Cortex of kidney (tissue), 1 donor: Measurements from ENCODE around the gene TSPAN3.

Source experiments
- DNase-seq: peaks from one replicate; lab custom pipeline; 2025; lab: John Stamatoyannopoulos, UW

Gene TSPAN3

DNA sequence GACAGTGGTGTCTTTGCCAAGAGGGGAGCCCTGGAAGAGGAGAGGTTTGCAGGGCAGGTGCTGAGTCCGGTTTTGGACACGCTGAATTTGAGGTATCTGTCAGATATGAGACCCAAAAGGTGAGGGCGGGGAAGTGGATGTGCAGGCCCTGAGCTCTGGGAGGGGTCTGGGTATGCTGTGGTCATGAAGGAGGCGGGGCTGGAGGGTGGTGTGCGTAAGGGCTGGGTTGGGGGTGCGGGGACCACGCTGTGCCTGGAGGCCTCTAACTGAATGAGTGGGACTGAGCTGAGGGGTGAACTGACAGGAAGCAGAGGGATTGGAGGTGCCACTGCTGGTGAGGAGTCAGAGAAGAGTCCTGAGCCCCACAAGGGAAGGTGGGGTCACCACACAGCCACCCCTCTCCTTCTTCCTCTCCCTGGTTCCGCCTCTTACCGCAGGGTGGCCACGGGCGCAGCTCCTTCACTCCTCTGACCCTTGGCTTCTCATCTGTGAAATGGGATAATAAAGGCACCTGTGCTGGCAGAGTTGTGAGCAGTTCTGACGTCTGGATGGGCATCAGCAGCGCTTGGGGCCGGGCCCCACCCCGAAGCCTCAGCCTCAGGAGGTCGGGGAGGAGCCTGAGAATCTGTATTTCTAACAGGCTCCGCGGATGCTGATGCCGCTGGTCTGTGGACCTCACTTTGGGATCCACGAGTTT, 47.2 kb downstream of the TSPAN3 start:
- DNase-seq, result no peak

DNA sequence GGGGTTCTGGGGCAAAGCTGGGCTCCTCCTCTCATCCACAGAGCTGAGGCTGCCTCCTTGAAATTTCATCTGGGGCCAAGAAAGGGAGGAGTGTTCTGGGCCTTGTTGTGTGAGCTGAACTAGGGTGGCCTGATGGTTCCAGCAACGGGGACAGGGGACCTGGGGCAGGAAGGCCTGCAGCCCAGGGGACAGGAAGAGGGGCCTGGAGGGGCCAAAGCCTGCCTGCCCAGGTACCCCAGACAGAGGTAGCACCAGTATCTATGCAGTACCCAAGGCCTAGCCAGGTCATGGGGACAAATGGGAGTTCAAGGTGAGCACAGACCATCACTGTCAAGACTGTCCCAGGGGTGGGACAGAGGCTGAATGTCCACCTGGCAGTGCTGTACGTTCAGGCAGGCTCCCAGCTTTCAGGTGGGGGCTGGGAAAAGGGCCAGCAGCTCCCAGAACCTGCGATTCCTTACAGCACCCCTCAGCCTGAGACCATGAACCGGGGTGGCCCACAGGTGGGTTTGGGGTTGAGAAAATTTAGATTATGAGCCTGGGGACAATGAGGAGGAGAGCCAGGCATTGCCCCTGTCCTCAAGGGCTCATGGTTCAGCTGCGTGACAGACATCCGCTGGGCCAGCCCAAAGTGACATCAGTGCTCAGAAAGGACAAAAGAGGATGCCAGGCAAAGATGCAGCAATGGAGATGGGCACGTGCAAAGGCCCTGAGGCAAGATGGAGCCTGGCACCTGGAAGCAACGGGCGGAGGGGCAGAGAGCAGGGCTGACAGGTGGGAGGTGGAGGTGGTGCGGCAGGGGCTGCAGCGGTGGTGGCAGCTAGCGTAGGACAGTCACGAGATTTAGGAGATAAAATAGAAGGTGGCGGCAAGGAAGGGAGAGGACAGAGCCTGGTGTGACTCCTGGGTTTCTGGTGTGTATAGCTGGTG, 48.0 kb downstream of the TSPAN3 start:
- DNase-seq, result no peak

DNA sequence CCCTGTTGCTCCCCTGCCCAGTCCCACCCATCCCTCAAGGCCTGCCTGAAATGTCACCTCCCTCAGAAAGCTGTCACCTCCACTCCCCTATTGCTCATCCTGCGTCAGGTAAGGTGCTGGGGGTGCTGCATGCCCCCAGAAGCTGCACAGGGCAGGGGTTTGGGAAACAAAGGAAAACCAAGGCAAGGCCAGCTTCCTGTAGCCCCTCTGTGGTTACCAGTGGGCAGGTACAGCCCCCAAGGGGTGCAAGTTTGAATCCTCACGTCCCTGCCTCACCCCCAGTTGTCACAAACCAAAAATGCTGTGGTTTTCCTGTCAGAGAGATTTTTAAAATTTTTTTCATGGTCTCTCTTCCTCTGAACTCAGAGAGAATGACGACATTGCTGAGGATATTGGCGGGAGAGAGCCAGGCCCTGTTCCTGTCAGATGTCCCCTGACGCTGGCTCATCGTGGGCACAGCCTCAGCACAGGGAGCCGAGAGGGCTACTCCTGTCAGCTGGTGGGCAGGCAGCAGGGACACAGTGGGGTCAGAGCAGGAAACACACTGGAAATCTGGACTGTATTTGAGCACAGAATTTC, 49.0 kb downstream of the TSPAN3 start:
- DNase-seq, result no peak

DNA sequence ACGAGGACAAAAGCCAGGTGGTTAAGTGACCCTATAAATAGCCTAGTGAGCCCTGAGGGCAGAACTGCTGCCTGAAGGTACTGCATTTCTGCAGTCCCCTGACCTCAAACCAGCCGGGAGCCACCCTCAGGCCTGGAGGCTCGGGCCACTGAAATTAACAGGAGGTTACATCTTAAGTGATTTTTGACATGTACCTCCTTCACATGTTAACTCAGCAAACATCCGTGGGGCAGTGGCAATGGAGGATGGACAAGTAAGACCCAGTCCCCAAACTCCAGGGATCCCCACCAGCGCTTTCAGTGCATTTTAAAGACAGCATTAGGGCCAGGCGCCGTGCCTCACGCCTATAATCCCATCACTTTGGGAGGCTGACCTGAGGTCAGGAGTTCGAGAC, 49.8 kb downstream of the TSPAN3 start:
- DNase-seq, result no peak

DNA sequence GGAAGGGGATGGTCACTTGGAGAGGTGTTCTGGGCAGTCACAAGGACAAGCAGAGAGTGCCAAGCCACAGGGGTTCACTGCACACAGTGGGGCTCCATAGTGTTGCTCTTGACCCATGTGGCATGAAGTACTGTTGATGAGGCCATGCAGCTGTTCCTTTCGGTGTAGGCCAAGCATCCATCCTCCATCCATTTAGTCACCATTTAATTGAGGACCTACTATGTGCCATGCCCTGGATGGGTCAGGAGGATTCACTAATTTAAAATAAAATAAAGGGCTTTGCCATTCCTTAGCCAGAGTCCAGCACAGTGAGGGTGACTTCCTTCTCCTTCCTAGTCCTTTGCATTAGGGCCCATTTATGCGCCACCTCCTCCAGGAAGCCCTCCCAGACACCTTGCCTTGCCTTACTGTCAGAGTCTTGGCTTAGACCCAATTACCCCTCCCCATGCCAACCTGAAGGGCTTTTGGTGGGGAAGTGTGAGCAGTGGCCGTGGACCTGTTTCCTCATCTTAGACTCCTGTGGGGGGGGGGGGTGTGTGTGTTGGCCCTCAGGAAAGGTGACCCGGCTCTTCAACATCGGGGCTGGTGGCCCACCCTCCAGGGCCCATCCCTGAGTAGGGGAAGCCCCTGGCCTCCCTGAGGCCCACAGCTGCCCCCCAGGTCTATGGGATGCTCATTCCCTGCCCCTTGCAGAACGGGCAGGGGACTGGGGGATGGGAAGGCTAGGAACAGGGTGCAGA, 50.4 kb downstream of the TSPAN3 start:
- DNase-seq, result no peak

DNA sequence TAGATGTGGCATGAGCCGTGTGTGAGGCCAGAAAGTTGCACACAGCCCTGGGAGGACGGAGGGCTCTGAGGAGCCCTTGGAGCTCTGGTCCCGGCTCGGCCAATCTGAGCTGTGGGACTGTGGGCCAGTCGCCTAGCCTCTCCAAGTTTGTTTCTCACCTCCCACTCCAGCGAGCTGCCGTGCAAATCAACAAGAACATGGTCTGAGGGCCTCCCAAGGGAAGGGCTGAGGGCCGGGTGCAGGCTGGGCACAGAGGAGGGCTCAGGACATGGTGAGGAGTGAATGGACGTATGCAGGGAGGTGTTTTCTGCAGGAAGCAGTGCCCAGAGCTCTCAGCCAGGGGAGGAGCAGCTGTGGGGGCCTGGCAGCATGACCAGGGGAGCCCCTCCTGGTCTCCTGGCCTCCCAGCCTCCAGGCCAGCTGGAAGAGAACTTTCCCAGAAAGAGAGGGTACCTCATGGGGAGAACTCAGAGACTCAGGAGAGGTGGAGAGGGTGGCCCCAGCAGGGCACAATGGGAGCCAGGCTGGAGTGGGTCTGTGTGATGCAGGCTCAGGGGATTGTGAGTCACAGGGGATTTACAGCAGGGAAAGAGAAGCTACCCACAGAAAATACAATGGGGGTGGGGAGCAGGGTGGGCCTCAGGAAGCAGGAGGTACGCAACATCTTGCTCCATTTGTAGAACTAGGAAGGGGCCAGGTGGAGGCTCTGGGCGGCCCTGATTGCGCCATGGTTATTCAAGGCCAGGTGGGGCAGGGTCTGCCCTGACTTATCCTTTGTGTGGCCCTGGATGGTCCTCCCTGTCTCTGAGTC, 51.2 kb downstream of the TSPAN3 start:
- DNase-seq, result no peak

DNA sequence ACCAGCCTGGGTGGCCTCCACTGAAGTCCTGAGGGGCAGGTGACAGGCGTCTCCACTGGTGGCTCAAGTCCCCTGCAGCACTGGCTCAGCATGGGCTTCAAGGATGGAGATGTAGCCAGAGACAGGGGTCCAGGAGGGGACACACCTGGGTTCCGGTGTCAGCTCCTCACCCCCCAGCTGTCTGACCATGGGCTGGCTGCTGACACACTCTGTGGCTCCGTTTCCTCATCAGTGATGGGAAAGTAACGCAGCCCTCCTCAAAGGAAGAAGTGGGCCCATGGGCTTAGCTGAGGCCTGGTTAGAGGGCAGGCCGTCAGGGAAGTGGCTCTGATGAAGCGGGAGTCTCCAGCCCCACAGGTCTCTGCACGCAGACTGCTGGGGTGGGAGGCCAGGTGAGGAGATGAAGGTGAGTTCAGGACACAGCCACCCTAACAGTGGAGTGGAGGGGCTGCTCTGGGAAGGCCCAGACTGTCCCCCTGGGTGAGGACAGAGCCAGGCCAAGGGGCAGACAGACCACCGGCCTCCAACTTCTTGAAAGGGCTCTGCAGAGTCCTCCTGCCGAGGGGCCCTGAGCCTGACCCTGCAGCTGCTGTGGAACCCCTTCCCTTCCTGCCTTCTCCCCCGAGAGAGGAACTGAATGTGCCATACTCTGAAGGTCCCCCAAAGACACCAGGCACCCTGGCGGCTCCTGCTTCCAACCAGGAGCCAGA, 52.0 kb downstream of the TSPAN3 start:
- no peak for DNase-seq

DNA sequence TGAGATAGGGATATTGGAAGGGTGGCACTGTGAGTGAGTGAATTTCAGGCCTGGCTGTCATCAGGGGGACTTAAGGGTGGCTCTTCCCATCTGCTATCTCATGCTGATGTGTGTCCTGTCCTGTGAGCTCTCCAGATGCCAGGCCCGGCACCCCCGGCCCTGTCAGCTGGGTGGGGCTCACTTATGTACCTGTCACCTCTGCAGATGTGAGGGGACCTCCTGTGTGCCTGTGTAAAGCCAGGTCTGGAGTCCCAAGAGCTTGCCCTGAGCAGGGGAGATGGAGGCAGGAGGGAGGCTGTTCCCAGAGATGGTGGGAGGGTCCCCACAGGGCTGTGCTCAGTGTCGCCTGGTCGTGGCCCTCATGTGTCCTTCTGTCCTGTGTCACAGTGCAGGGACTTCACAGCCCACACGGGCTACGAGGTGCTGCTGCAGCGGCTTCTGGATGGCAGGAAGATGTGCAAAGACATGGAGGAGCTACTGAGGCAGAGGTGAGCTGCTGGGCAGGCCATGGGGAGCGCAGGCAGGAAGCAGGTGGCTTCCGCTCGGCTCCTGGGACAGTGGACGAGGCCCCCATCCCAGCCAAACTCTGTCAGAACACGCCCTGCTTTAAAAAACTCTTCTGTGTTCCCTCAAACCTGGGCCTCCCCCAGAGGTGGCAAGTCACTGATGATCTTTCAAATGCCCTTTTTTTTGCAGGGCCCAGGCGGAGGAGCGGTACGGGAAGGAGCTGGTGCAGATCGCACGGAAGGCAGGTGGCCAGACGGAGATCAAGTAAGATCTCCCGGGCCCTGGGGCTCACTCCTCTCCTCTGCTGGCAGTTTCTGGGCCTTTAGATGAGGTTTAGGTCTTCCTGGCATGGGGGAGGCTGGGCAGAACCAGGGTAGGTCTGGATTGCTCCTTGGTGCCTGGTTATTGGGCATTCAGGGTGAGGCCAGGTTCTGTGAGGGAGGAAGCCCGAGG, 52.9 kb downstream of the TSPAN3 start:
- no peak for DNase-seq

DNA sequence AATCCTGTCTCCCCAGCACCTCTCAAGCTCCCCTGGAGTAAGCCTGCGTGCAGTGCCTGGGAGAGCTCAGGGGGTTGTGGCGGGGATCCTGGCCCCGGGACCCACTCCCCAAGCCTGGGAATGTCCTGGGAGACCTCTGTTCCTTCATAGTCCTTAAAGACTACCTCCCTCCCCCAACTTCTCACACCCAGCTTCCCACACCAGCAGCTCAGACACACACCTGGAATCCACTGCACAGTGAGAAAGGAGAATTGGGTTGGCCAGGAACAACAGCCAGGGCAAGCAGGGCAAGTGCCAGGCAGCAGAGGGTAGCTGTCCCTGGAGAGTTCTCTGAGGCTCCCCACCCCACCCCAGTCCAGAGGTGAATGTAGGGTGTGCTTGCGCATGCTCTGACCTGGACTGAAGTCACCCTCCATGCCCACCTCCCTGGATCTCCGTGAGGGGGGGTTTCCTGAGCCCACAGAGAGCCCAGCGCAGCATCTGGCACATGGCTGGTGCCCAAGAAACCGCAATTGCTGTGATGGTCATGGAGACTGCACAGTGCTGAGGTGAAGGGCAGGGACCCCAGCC, 53.7 kb downstream of the TSPAN3 start:
- no peak for DNase-seq

DNA sequence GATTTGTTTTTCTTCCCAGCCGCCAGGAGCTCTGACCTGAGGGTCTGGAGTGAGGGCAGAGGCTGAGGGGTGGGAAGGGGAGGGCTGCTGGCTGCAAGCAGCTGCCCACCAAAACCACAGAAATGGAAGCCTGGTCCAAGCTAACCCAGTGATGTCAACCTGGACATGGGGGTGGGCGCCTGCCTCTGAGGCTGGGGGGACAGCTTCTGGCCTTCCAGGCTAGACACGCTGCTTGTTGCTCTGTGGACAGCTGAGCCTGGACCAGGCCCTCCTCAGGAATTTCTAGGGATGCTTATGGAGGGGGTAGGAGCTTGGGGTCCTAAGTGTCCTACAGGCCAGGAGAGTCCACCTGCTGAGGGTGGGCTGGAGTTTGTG, 54.6 kb downstream of the TSPAN3 start:
- no peak for DNase-seq

DNA sequence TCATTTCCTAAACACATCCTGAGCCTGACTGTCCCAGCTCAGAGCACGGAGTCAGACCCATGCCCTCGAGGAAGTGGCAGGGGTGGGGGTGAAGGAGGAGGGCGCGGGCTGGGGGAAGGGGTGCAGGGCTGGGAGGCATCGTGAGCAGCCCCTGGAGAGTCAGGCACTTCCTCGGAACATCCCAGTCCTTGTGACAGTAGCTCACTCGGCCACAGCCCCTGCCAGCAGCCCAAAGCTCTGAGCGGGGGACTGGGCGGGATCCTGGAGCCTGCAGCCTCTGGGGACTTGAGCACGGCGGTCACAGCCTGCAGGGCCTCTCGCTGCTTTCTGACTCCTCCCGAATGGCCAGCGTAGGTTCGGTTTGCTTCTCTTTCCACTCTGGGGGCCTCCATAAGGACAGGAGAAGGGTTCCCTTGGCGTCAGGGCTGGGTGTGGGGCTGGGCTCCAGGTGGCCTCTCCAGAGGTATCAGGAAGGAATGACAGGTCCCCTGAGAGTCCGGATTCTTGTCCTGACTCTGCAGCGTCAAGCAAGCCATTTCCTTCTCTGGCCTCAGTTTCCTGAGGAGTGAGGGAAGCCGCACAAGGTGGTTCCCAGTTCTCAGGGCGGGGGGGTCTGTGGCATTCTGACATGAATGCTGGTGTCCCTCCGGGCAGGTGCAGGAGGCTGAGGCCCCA, 55.1 kb downstream of the TSPAN3 start:
- no peak for DNase-seq

DNA sequence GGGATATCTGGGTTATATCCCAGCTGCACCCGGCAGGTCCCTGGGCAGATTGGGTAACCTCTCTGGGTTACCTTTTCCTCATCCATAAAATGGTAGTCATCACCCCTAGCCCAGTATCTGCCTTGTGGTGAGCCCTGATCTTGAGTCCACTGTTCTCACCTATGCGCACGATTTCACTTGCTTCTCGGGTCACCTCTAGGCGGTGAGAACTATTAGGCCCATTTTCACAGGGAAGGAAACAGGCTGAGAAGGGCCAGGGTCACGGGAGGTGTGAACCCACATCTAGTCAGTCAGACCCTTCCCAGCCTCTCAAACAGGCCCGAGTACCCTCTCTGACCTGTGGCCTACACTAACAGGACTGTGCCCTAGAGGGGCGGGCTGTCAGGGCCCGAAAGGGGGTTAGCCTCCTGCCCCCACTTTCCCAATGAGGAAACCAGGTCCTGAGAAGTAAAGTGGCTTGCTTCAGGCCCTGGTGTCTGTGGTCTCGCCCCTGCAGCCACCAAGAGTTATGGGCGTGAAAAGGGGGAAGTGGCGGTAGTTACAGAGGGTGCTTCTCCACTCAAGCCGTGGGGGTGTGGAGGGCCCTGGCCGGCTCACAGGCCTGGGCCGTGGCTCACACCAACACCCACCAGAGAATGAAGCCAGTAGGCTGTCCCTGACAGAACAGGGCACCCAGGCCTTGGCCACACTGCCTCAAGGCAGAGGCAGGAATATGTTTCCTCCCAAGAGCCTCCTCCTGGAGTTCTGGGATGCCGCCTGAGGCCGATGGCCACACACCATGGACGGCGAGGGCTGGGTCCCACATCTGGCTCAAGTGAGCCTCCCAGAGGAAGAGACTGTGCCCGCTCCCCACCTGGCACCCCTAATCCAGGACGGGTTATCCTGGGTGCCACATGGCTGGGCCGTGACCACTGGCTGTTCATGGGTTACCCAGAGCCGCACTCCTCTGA, 56.5 kb downstream of the TSPAN3 start:
- no peak for DNase-seq

DNA sequence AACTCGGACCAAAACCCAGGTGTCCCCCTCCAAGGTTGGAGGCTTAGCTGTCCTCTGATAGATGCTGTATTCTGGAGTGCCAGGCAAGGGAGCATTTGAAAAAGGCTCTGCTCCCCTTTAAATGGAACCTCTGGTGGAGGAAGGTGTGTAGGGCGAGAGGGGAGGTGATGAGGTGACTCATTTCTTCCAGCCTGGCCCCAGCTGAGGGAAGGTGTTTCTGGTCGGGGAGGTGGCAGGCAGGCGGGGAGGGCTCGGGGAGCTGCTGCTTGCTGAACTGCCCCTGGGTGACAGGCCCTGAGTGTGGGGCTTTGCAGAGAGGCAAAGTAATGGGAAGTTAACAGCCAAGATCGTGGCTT, 57.2 kb downstream of the TSPAN3 start:
- no peak for DNase-seq

DNA sequence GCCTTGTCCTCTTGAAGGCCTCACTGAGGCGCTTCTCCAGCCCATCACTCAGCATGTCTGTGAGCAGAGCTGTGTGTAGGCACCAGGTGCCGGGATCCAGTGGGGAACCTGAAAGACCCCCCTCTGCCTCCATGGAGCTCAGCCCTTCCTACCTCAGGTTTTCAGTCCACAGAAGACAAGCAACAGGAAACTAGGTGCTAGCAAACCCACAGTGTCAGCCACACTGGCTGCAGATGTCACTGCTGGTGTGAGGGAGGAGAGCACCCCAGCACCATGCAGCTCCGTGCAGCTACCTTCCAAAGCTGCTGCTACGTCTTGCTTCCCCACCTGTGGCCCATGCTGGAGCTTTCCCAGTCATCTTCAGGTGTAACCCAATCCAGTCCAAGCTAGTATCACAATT, 58.0 kb downstream of the TSPAN3 start:
- no peak for DNase-seq

DNA sequence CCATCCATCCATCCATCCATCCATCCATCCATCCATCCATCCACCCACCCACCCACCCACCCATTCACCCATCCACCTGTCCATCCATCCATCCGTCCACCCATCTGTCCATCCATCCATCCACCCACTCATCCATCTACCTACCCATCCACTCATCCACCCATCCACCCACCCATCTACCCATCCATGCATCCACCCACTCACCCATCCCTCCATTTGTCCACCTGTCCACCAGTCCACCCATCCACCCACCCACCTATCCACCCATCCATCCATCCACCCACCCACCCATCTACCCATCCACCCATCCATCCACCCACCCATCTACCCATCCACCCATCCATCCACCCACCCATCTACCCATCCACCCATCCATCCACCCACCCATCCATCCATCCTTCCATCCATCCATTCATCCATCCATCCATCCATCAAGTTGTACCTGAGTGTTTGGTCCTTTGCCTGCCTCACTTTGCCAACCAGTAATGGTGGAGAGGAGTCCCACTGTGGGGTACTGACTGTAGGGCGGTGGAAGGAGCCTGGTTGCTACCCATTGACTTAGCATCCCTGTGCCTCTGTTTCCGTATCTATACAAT, 58.7 kb downstream of the TSPAN3 start:
- no peak for DNase-seq

DNA sequence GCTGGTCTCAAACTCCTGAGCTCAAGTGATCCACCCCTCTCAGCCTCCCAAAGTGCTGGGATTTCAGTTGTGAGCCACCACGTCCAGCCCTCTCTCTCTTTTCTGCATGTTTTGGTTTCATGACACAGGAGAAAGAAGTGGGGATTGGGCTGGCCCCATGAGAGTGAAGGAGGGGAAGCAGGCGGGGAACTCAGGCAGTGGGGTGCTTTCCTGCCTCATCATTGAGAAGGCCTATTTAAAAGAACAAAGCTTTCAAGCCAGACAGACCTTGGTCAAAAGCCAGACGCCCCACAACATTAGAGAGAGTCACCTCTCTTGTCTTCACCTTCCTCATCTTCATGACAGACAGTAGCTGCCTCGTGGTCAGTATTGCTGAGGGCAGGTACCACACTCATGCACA, 60.1 kb downstream of the TSPAN3 start:
- no peak for DNase-seq

DNA sequence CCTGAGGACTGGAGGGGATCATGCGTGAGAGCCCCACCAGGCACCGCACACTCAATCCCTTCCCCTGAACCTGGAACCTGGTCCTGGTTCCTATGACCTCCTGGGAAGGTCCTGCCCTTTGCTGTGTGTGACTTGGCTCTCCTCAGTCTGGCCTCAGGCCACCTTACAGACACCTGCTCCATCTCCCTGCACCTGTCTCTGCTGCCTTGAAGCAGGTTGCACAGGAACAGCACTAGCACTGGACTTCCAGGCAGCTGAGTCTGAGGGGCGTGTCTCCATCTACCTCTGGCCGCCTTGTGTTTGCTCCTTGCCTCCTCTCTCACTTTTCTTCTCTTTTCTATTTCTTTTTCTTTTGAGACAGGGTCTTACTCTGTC, 60.6 kb downstream of the TSPAN3 start:
- no peak for DNase-seq
